GM13976 (cell line): ENCODE measurements around the gene TTLL11.

Experiments
- DNase-seq: peaks from one replicate; pipeline ENCODE4 v3.0.0; 2012; ENCODE audit warnings: low spot score
- in situ Hi-C: fragments of 300-500 bp; cut with MboI; formaldehyde crosslinking; loops from one replicate; pipeline ENCODE4 v1.12.0; 2022; ENCODE audit warnings: low sequenced_read_pairs, mixed read lengths, inconsistent platforms; ENCODE audit not compliant: unreplicated experiment
- TF ChIP-seq, protein P1 (sequence below): IDR thresholded peaks from 2 replicates; pipeline ENCODE4 v1.5.1; 2012; ENCODE audit warnings: borderline replicate concordance, mild to moderate bottlenecking; ENCODE audit not compliant: insufficient read depth; ENCODE audit errors: extremely low read depth, missing control alignments, control extremely low read depth

TTLL11 gene

DNA sequence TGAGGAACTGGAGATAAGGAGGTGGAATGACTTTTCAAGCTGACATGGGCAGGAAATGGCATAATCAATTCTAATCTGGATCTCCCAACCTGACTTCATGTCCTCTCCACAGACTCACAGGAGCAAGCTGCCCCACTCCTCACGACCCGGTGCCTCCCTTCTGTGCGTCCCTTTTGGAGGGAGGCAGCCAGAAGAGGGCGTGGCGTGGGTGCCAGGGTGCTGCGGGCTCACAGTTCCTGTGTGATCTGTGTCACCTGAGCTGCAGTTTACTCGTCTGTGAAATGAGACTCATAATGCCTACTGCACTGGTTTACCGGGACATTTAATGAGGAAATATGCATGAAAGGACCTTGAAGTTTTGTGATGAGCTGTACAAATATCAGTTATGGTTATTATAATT lies 234.3 kb downstream of the TTLL11 start:
- in situ Hi-C loops = no loop called here
- no peak for DNase-seq
- TF ChIP-seq, protein P1, sequence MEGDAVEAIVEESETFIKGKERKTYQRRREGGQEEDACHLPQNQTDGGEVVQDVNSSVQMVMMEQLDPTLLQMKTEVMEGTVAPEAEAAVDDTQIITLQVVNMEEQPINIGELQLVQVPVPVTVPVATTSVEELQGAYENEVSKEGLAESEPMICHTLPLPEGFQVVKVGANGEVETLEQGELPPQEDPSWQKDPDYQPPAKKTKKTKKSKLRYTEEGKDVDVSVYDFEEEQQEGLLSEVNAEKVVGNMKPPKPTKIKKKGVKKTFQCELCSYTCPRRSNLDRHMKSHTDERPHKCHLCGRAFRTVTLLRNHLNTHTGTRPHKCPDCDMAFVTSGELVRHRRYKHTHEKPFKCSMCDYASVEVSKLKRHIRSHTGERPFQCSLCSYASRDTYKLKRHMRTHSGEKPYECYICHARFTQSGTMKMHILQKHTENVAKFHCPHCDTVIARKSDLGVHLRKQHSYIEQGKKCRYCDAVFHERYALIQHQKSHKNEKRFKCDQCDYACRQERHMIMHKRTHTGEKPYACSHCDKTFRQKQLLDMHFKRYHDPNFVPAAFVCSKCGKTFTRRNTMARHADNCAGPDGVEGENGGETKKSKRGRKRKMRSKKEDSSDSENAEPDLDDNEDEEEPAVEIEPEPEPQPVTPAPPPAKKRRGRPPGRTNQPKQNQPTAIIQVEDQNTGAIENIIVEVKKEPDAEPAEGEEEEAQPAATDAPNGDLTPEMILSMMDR = no peak

- in situ Hi-C loops = no loop called here
- DNase-seq = no peak
- TF ChIP-seq, protein P1 = no peak
Observed at GRCh38 chr9:121857928-121858327, 235.2 kb downstream of the TTLL11 start.

GRCh38 chr9:121855476-121855875 lies 237.6 kb downstream of the TTLL11 start:
- no peak for DNase-seq
- in situ Hi-C loops = no loop called here
- TF ChIP-seq, protein P1 = no peak

- TF ChIP-seq, protein P1 = no peak
- no peak for DNase-seq
- in situ Hi-C loops = no loop called here
Observed at GRCh38 chr9:121853617-121854395, 239.3 kb downstream of the TTLL11 start.

DNA sequence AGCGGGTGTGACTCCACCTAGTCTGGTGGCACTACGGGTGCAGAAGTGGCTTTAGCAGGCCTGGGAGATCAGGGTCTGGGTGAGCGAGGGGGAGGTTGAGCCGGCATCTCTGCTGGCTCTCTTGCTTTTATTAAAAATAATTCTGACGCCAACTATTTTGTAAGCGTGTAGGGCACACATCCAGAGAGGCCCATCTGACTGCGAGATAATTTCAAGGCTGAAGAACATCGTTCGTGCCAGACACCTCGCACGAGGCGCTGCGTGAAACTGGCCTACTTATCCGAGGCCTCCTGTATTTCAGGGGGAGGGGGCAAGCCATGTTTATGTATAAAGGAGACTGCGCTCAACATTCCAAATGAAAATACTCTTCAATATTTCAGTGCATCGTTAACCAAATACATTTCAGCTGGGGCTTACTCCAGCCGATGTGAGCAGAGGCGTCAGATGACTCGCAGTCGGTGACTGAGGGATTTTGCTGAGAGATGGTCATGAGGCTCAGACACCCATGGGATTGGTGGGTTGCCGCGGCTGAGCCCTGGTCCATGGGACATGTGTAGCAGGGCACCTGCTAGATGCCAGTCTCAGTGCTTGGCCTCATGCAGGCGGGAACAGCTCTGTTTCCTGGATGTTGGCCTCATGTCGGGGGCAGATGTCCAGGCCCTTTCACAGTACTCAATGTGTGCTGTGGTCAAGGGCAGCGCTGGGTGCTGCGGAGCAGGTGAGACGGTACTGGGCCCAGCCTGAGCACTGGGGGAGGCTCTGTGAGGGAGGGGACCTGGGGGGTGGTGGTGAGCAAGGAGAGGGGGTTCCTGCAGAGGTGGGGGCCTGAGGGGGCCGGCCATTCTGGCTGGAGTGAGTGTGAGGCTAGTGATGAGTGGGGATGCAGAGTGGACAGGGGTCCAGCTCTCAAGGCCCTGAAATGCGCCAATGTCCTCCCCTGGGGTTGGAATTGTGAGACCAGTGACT lies 240.2 kb downstream of the TTLL11 start:
- TF ChIP-seq, protein P1 = no peak
- DNase-seq = no peak
- in situ Hi-C loops = no loop called here

DNA sequence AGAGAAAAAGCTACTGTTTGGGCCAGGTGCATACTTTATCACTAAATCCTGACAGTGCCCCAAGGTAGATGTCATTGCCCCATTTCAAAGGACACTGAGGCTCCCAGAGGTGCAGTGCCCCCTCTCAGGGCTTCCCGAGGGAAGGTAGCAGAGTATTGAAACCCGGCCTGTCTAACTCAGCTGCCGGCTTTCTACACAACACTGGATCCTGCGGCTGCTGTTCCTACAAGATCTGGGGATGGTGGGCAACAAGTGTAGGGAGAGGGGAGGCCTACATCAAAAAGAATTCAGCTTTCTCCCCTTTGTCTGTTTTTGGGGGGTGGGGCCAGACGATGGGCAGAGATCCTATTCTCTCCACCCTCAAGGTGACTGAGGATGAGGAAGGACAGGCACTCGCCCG lies 240.9 kb downstream of the TTLL11 start:
- TF ChIP-seq, protein P1 = no peak
- DNase-seq = no peak
- in situ Hi-C loops = no loop called here
